DOHH2 (cell line): ENCODE measurements around the gene SLC38A1.

ENCODE experiments used
- CTCF ChIP-seq: fragments of 200-600 bp; sonication (generic); IDR thresholded peaks from one replicate; pipeline ENCODE4 v1.5.1; 2014; ENCODE audit warnings: antibody characterized with exemption, mild to moderate bottlenecking, low read depth, low read length; ENCODE audit not compliant: poor library complexity, severe bottlenecking
- EZH2phosphoT487 ChIP-seq: fragments of 200-600 bp; sonication (generic); IDR thresholded peaks from 2 replicates; pipeline ENCODE4 v1.6.1; 2017; ENCODE audit warnings: borderline replicate concordance, mild to moderate bottlenecking, antibody characterized with exemption, low read length, moderate library complexity, mixed read lengths

GRCh38 chr12:46187023-46187422 lies 81.8 kb downstream of the SLC38A1 start:
- TF ChIP-seq CTCF = no peak
- TF ChIP-seq EZH2phosphoT487 = no peak
